Ecto neural progenitor cell (in vitro differentiated cells): ENCODE results near the gene SNX20.
A peak's percentile ranks its signal among the peaks of the same experiment; 100 is the strongest.

Experiments used
- DNase-seq: peaks from one replicate; pipeline ENCODE4 v3.0.0-alpha.2; 2018; ENCODE audit warnings: low spot score

Gene SNX20

DNA sequence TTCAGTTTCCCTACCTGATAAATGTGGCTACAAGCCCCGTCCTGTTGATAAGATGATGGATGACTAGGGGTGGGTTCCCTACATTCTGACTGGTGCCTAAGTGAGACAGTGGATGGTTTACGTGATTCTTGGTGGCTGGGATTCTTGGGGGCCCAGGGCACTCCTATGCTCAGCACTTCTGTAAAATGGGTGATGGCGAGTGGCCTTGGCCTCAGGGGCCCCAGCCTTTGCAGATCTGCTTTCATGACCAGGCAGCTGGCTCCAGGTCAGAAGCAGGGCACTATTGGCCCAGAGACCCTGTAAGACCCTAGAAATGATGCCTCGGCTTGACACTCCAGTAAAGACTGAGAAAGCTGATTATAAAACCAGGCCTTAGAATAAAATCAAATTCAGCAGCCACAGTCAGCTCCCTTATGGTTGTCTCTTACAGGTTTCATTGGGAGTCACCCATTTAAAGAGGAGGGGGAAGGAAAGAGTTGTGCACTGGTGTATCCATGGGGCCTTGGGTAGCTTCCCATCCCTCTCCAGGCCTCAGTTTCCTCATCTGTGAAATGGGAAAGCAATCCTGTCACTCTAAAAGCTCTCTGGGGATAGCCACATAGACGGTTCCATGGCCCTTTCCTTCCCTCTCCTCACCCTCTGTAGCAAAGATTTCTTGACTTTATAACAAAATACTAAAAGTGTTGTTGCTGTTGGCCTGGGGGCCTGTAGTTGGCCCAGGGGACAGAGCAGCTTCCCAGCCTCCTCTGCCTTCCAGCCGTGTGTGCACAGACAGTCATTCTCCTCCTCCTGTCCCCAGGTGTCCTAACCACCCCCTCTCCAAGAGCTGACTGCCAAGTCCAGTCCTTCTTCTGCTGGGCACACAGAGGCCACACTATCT lies 1.2 kb downstream of the SNX20 start:
- no peak for DNase-seq

- no peak for DNase-seq
Observed at GRCh38 chr16:50679266-50679665, 1.8 kb downstream of the SNX20 start.

DNA sequence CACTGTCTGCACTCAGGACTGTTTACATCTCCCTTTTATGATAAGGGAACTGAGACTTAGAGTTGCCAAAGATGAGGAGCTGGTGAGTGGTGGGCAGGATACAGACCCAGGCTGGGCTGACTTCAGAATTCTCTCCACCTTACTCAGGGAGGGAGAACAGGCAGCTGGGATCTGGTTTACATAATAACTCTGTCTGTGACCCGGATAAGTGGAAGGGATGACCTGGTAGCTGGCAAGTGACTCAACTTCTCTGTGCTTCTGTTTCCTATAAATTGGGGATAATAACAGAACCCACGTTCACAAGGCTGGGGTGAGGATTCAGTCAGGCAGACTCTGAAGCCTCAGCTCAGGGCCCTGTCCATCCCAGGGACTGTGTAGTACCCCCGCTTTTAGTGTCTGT lies 2.6 kb downstream of the SNX20 start:
- DNase-seq = no peak

DNA sequence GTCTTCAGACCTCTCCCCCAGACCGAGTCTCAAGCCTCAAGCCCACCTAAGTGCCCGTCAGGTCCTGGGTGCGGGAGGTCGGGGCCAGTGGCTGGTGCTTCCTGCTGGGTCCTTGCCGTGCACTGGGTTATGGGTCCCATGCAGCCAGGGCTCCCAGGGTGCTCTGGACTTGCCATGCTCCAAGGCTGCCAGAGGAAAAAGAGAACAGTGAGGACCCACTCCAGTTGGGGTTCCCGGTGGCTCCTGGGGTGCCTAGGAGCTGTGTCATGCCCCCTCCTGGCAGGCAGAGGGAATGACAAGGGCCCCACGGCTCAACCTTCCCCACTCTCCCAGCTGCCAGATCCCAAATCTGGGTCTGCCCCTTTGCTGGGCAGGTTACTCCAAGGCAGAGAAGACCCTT lies 3.8 kb downstream of the SNX20 start:
- DNase-seq = no peak

DNA sequence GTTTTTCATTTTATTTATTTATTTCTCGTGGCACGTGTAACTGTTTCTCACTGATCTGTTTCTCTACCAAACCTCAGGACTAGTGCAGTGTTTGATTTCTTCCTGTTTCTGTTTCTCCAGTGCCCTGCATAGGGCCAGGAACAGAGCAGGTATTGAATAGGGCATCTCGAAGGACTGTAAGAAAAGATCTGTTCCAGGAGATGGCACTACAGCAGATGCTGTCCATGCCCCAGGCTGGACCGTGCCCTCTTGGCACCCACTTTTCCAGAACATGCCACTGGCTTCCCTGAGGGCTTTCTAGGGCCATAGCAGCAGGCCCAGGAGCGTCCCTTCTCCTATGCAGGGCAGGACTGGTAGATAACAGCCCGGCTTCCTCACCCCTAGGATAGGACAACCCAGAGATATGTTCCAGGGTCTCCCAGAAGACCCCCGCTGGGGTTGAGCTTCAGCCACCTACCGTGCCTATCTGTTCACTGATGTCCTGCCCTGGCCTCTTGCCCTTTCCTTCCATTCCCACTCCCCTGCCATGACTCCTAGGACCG lies 4.4 kb downstream of the SNX20 start:
- no peak for DNase-seq

- DNase-seq = no peak
Observed at GRCh38 chr16:50675686-50676610, 5.2 kb downstream of the SNX20 start.

DNA sequence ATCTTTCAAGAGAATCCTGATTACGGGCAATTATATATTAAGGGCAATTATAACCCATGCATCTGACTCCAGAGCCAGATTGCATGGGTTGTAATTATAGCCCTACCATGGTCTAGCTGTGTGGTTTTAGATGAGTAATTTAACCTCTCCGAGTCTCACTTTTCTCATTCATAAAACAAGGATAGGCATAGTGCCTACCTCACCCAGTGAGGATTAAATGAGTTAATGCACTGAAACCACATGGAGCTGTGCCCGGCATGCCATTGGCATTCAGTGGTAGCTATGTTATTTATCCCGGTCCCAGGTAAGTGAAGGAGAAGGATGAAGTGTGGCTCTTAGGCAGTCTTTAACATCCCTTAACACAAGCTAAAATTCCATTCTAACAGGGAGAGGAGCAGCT lies 6.3 kb downstream of the SNX20 start:
- no peak for DNase-seq

DNA sequence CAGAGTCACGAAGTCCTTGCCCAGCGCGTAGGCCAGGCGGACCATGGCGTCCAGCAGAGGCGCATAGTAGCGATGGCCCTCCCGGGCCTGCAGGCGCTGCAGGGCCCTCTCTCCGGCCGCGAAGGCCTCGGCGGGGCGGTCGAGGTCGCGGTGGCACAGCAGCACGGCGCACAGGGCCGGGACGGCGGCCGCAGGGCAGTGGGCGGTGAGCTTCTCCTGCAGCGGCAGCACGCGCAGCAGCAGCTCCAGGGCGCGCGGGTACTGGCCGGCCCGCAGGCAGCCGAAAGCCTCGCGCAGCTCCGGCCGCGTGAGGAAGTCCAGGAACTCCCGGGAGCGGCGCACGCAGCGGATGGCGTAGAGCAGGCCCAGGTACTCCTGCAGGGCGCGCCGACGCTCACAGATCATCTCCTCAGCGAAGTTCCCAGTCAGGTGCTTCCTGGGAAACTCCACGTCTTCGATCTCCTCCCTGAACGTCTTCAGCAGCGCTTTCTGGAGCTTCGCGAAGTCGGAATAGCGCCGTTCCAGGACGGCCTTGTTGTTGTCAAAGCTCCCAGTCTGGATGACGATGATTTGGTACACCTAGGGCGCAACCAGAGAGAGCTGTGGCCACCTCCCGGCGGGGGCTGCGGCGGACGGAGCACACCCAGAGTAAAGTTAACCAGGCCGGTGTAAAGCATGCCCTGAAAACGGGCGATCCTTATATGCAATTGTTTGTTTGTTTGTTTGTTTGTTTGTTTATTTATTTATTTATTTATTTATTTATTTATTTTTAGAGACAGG lies 7.4 kb downstream of the SNX20 start:
- no peak for DNase-seq

DNA sequence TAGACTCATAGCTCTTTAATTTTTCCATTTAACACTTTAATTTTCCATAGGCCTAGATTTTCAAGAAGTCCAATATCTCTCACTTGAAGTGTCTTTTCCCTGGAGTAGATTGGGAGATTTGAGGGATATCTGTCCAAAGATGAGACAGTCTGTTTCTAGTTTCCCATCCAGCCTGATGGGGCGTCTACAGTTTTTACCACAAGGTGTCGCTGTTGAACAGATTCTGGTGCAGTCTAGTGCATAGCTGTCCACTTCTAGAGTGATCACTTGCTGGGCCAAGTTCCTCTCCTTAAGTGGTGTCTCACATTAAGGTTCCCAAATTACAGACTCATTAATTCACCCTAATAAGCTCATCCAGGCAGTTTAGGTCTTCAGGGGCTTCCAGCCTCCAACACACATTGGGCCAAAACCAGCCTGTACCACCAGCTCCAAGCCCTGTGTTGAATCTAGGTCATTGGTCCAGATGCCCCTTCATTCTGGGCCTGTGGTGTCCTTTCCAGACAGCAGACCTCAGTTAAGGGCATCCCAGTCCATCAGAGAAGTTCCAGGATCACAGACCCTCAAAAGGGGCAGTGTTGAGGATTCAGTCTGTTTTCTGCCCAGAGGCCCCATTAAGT lies 9.4 kb downstream of the SNX20 start:
- no peak for DNase-seq

DNA sequence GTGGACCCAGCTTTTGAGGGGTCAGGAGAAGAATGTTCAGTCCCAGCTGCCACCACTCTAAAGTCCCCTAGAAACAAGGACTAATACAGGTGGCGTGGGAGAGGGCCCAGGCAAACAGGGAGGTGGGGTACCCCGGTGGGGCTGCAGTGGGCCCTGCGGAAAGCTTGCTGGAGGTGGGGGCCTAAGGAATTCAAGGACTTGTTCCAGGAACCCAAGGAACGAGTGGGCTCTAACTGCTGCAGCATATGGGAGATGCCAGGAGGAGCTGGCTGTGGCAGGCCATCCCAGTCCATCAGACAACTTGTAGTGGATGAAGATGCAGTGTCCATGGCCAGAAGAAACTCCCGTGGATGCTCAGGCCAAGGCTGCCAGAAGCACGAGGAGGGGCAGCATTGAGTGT lies 10.6 kb downstream of the SNX20 start:
- no peak for DNase-seq

- no peak for DNase-seq
Observed at GRCh38 chr16:50669741-50670140, 11.4 kb downstream of the SNX20 start.

- no peak for DNase-seq
Observed at GRCh38 chr16:50668368-50669008, 12.6 kb downstream of the SNX20 start.

- DNase-seq = no peak
Observed at GRCh38 chr16:50667497-50668367, 13.4 kb downstream of the SNX20 start.

GRCh38 chr16:50666658-50667496 lies 14.2 kb downstream of the SNX20 start:
- no peak for DNase-seq

DNA sequence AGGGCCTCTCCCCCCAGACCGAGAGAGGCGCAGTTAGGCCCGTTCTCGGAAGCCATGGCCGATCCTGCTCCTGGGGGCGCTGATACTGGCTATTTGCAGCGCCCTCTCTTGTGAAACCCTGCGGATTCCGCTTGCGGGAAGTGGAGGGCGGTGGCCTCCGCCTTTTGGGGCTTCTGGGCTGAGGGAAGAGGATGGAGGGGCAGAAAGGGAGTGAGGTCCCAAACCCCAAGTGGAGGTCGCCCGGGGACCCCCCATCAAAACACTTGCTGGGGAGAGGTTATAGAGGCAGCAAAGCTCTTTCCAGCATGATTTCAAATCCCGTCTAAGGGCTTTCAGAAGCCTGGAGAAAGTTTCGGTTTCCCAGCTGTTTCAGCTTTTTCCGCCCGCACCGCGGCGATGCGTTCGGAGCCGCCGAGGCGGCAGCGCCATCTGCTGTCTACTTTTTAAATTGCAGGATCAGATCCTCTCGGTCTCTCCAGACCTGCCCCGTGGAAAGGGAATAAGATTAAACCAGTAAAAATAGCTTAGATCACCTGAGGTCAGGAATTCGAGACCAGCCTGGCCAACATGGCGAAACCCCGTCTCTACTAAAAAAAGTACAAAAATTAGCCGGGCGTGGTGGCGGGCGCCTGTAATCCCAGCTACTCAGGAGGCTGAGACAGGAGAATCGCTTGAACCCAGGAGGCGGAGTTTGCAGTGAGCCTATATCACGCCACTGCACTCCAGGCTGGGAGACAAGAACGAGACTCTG lies 15.8 kb downstream of the SNX20 start:
- DNase-seq = peak; percentile 89

GRCh38 chr16:50664270-50664669 lies 16.8 kb downstream of the SNX20 start:
- DNase-seq = no peak

DNA sequence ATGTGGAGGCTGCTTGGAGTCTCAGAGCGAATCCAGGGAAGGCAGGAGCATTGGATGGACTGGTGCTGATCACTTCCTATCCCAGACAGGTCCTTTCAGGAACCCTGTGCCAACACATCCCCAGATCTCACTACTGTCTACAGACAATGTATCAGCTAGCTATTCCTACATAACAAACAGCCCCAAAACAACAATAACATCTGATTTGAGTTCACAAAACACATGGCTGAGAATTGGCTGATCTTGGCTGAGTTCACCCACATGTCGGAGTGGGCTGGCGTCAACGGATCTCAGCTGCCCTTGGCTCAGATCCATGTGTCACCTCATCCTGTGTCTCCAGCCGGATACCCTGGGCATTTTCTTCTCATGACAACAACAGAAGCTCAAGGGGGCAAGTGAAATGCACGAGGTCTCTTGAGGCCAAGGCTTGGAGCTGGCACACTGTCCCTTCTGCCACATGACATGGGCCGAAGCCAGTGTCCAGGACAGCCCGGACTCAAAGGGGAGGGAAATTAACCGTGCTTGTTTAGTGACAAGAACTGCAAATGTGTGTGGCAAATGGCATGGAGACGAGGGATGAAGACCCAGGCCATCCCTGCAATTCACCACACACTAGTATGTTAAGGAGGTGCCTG lies 18.7 kb downstream of the SNX20 start:
- DNase-seq = no peak

GRCh38 chr16:50659806-50660205 lies 21.3 kb downstream of the SNX20 start:
- DNase-seq = no peak
